Measurements from ENCODE around the gene ABCF2.

DNA sequence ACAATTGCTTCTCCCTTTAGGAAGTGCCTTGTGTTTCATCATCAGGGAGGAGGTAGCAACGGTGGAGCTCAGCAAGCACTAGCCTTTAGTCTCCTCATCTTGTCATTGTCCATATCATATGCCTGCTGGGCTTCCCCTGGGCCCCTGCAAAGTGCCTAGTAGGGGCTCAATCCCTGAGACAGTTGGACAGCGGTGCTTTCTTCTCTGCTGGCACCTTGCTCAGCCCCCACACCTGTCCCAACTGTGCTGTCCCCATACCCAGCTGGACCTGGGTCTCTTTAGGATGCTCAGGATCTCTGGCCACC, 16.0 kb upstream of the ABCF2 start:
- TF ChIP-seq CTCF (IDR thresholded peaks at IDR 0.05 in 2 of 3, conservative IDR thresholded peaks at IDR 0.05 in 1 of 3; ENCODE audit: control insufficient read depth in 2 of 3, extremely low read depth in 1 of 3, insufficient read depth in 1 of 3, low read depth in 3 of 3, low read length in 3 of 3) (no peak), BACH1 (IDR thresholded peaks at IDR 0.05; ENCODE audit: borderline replicate concordance) (no peak), CHD4 (IDR thresholded peaks at IDR 0.05) (no peak), SMAD5 (IDR thresholded peaks at IDR 0.05; ENCODE audit: low read depth) (no peak), POLR2A (IDR thresholded peaks at IDR 0.05; ENCODE audit: low read depth, low read length) (0 out of 2 replicates have a peak, but pooled peaks have one; percentile 19), MAX (IDR thresholded peaks at IDR 0.05; ENCODE audit: low read depth, low read length) (no peak), ZNF274 (IDR thresholded peaks at IDR 0.05; ENCODE audit: insufficient read depth, insufficient read length) (no peak), IRF4 (IDR thresholded peaks at IDR 0.05; ENCODE audit: low read depth, low read length) (no peak)
- TF ChIP-seq, protein P1, sequence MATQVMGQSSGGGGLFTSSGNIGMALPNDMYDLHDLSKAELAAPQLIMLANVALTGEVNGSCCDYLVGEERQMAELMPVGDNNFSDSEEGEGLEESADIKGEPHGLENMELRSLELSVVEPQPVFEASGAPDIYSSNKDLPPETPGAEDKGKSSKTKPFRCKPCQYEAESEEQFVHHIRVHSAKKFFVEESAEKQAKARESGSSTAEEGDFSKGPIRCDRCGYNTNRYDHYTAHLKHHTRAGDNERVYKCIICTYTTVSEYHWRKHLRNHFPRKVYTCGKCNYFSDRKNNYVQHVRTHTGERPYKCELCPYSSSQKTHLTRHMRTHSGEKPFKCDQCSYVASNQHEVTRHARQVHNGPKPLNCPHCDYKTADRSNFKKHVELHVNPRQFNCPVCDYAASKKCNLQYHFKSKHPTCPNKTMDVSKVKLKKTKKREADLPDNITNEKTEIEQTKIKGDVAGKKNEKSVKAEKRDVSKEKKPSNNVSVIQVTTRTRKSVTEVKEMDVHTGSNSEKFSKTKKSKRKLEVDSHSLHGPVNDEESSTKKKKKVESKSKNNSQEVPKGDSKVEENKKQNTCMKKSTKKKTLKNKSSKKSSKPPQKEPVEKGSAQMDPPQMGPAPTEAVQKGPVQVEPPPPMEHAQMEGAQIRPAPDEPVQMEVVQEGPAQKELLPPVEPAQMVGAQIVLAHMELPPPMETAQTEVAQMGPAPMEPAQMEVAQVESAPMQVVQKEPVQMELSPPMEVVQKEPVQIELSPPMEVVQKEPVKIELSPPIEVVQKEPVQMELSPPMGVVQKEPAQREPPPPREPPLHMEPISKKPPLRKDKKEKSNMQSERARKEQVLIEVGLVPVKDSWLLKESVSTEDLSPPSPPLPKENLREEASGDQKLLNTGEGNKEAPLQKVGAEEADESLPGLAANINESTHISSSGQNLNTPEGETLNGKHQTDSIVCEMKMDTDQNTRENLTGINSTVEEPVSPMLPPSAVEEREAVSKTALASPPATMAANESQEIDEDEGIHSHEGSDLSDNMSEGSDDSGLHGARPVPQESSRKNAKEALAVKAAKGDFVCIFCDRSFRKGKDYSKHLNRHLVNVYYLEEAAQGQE (IDR thresholded peaks at IDR 0.05; ENCODE audit: low read depth, low read length) = no peak
